Fibroblast of lung (primary cell): Measurements from ENCODE around the gene ADCK2.

Experiments
- CTCF ChIP-seq, 2 donors: IDR thresholded peaks in 1 of 2; conservative IDR thresholded peaks in 1 of 2; 1 replicate in 1 of 2; 2 replicates in 1 of 2; pipeline ENCODE4 v1.5.1; 2011 to 2012; ENCODE audit warnings: low read length in 2 of 2, control low read depth in 1 of 2, inconsistent platforms in 1 of 2, low read depth in 1 of 2, mild to moderate bottlenecking in 1 of 2
- EZH2 ChIP-seq: IDR thresholded peaks from 2 replicates; pipeline ENCODE4 v1.5.1; 2012; ENCODE audit warnings: low read length, control low read depth, mild to moderate bottlenecking; ENCODE audit errors: missing control alignments

GRCh38 chr7:140669352-140669751, 3.4 kb upstream of the ADCK2 start:
- TF ChIP-seq CTCF (conservative IDR thresholded peaks at IDR 0.05 in 1 of 2, IDR thresholded peaks at IDR 0.05 in 1 of 2; ENCODE audit: low read depth in 1 of 2, low read length in 2 of 2) (no peak), EZH2 (no peak)
